ENCODE measurements around the gene GPR63.

- no peak for TF ChIP-seq EZH2 (IDR thresholded peaks at IDR 0.05; ENCODE audit: borderline replicate concordance, low read depth, low read length, severe bottlenecking)
- TF ChIP-seq CTCF (IDR thresholded peaks at IDR 0.05; ENCODE audit: extremely low read depth in 1 of 2, insufficient read depth in 1 of 2, low read depth in 1 of 2, low read length in 2 of 2) = no peak
- no peak for TF ChIP-seq JUN (IDR thresholded peaks at IDR 0.05; ENCODE audit: borderline replicate concordance, insufficient read depth, insufficient read length, low read depth)
Observed at GRCh38 chr6:96864216-96865054, 27.2 kb upstream of the GPR63 start.
